HG03457 (cell line): ENCODE results near the gene PCSK2.

Experiments used
- ATAC-seq: cut with Tn5 transposase; IDR thresholded peaks from one replicate; pipeline ENCODE4 v1.9.1; 2021; ENCODE audit warnings: moderate number of reproducible peaks; ENCODE audit not compliant: unreplicated experiment

The PCSK2 gene

DNA sequence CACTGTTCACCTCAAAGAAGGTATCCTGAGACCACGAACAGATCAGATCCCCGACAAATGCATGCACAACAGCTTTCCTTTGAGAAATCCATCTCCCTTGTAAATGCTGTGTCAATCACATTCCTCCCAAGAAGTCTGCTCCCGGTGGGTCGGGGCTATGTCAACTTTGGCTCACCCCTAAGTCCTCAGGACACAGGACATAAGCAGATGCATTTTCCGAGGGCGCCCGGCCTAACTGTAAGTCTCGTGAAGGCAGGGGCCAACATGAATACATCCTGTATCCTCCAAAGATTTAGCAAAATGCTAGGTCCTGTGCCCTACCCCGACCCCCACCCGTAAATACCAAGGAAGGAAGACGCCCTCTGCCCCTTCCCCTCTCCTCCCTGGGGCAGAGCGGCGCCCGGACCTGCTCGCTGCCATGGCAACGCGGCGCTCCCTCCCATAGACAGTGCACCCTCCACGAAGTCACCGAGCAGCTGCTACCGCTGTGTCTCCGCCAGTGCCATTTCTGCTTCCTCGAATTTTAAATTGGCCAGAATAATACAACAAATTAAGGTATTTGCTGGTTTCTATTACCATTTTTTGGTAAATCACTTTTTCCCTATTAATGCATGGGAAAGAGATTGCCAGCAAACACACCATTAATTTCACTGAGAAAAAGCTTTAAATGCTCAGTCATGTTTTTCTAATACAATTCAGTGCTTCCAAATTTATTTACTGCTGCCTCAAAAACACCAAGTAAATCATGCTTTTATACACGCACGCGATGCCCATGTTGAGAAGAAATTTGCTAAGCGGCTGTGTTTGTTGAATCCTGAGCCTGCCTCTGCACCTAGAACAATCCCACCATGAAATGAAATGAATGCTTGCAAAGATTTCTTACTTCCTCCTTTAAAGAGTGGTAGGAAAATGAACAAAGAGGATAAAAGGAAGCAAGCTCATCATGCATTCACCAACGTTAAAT lies 100.6 kb downstream of the PCSK2 start:
- no peak for ATAC-seq

DNA sequence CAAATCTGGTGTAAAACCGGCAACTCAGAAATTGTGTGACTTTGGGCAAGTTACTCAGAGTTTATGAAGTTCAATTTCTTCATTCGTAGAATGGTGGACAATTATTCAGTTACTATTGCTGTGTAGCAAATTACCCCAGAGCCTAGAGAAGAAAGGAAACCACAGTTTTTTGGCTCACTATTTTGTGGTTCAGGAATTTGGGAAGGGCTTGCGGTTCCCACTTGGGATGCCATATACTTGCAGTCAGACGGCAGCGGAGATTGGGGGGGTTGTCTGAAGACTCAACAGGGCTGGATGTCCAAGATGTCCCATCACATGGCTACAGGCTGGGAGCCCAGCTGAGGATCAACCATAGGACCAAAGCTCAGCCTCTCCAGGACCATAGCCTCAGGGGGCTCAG lies 108.1 kb downstream of the PCSK2 start:
- no peak for ATAC-seq

DNA sequence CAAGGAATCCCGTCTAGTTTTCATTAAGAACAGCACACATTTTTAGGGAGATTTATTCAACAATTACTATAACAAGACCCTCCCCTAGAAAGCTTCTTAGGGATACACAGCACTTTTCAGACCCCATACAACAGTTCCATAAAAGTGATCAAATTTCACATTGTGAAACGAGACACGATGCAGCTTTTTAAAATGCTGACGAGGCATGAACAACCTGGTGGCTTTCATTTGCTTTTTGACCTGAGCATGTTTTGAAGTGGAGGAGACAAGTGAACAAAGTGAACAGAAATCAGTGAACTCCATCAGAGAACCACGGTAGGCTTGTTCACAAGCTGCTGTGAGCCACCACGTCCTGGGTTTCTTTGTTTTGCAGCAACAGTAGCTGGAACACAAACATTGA lies 112.2 kb downstream of the PCSK2 start:
- no peak for ATAC-seq

DNA sequence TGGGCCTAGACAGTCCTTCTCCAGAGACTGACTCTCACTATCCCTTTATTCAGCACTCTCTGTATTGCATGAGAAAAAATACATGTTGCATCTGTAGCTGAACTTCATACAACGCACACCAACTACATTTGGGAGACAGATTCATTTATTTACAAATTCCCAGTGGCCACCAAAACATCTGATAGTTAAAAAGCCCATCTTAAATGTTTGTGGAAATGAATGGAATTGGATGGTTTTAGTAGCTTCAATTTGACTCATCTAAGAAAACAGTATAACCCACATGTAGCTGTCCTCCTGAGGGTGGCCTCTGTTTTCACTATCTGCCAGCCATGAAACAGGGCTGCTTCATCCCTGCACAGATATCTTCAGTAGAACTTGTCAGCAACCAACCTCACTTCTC lies 116.3 kb downstream of the PCSK2 start:
- ATAC-seq, result no peak

DNA sequence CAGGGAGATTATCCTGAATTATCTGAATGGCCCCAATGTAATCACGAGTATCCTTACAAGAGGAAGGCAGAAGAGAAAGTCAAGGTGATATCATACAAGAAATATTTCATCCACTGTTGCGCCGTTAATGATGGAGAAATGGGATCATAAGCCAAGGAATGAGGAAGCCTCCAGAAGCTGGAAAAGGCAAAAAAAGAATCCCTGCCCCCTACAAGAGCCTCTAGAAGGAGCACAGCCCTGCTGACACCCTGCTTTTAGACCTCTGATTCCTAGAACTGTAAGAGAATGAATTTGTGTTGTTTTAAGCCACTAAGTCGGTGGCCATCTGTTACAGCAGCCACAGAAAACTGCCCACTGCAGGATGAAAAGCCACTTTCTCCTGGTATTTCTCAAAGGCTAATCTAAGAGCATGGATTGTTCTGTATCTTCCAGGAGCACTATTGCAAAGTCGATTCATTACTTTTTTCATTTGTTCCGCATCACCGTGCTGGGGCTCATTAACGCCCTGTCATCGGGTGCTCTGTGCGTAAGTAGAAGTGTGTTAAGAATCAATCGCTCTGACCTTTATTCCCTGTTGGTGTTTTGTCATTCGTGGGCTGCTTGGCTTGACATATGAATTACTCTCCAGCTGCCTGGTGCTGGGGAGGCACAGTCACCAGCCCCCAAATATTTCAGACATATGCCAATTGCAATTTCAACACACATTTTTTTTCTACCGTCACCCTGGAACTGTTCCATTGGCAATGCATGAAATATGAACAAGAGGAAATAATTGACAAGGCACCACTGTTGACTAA lies 117.0 kb downstream of the PCSK2 start:
- no peak for ATAC-seq

DNA sequence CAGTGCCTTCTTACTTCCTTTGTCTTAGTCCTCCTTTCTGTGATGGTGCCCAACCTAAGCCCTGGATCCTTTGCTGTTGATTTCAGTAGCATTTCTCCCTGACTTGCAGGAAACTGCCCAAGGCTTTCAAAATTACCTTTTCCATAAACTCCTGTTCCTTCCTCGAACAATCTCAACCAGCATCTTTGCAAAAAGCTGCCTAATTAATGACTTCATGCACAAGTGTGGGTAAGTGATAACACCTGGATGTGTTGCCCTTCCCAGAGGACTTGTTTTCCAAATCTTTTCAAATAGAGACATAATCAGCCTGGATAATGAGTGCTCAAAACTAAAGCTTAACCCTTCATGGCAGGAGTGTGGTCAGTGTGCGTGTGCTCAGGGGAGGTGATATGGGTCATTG lies 118.0 kb downstream of the PCSK2 start:
- no peak for ATAC-seq

DNA sequence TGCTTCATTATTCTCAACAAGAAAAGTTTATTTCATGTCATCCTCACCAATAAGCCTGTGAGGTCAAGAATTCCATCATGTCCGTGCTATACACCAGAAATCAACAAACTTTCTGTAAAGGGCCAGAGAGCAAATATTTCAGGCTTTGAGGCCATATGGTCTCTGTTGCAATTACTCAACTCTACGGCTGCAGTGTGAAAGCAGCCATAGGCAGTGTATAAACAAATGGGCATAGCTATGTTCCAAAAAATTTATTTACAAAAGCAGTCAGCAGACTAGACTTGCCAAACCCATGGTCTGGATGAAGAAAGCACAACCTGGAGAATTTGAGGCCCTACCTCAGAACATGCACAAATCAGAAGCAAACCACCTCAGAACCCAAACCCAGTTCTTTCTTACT lies 118.5 kb downstream of the PCSK2 start:
- no peak for ATAC-seq

DNA sequence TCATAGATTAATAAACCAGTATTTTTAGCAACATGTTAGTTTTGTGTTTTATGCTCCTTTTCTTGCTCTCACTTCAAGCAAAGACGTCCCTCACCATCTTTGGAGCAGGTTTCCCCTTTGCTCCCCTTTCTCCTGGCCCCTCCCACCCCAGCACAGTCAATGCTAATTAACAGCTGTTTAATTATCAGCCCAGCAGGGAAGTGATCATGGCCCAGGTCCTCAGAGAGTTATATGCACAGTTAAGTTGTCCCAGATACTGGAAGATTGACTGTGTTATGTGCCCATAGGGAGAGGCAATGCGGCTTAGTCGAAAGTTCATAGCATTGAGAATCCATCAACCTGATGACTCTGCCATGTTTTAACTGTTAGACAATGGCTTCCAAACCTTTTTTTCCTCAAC lies 123.5 kb downstream of the PCSK2 start:
- ATAC-seq, result no peak

DNA sequence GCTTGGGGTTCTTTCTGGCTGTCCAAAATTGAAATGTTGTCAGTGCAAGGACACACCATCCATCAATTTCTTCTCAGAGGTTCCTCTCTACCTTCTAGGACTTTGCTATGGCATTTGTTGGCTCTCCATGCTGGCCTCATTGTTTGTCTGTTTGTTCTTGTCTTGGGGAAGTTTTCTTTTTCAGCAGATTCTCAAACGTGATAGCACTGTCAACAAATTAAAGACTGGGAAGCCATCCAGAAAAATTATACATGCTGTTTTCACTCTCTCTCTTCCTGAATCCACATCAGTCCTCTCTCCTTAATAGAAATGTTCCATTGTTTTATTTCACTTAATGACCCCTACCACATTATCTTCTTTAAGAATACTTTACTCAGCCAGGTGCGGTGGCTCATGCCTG lies 130.4 kb downstream of the PCSK2 start:
- ATAC-seq, result no peak

DNA sequence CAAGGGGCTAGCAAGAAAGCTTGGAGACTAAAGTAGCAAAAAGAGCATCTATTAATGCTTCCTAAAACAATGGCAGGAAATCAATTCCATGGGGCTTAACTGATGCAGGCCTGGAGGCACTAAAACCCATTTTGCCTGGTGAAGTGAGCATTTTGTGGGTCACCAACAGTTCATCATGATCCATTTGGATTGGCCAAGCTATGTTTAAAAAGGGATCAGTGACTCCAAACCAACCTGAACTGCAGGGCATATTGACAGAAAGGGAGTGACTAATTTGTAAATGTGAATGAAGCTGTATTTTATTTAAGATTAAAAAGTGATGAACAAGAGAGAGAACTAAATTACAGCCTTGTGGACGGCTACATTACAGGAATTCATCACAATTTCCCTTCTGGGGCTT lies 132.0 kb downstream of the PCSK2 start:
- no peak for ATAC-seq

DNA sequence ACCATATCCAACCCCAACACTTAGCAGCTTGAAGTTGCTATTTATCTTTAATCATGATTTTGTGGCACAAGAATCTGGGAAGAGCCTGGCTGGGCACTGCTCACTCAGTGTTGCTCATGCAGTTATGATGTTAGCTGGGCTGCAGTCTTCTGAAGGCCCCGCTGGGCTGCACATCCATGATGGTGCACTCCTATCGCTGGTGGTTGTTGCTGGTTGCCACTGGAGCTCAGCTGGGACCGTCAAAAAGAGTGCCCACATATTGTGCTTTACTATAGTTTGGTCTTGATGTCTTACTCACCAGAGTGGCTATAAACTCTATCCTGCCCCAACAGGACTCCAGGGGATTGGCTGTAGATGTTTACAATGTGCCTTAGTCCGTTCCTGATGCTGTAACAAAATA lies 137.8 kb downstream of the PCSK2 start:
- no peak for ATAC-seq

DNA sequence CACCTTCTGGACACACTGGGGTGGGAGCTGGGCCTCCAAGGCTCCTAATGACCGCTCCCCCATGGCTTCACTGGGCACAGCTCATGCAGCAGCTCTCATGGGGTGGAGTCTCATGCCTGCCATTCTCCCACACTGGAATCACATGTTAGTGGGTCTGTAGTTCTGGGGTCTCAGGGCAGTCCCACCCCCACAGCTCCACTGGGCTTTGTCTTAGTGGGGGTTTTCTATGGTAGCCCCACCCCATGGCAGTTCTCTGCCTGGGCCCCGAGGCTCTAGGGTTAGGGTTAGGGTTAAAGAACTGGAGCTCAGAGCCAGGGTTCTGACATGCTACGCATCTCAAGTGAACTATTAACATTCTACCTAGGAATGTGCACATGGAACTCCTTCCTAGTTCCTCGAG lies 139.0 kb downstream of the PCSK2 start:
- ATAC-seq, result no peak

DNA sequence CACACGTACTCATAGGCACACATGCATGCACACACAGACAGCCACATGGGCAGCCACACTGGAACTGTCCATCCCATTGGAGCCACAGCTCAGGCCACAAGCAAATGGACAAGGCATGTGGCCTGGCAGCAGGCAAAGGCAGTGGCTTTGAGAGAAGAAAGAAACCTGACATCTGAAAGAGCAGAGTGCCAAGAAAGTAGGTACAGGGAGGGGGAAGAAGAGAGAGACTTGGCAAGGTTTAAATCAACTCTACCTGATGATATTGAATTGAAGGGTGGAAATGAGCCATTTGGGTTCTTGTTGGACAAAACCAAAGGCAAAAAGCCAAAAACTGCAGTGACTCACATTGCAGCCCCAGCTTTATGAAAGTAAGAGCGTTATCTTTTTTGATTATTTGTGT lies 142.7 kb downstream of the PCSK2 start:
- ATAC-seq, result no peak

DNA sequence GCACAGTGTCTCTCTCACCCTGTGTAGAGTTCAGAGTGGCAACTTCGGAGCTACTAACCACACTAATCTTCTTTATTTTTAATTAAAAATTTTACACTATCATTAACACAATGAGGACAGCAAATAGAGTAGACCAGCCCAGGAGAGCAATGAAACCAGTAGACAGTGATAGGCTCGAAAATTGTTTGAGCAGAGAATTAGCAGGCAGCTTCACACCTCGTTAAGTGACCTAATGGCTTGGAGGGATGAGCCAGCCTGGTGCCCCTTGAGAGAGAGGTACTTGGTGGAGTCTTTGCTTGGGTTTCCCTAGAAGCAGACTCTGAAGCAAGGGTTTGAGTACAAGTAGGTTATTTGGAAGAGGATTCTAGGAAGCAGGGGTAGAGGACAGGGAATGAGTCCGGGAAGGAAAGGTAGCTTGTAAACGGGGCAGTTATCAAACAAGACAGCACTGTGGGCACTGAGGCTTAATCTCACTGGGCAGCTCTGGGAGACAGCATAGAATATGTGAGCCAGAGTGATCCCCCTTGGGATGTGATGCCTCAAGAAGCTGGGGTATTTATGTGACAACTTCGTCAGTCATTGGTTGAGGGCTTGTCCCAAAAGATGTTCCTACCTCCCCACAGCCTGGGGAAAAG lies 146.1 kb downstream of the PCSK2 start:
- no peak for ATAC-seq

DNA sequence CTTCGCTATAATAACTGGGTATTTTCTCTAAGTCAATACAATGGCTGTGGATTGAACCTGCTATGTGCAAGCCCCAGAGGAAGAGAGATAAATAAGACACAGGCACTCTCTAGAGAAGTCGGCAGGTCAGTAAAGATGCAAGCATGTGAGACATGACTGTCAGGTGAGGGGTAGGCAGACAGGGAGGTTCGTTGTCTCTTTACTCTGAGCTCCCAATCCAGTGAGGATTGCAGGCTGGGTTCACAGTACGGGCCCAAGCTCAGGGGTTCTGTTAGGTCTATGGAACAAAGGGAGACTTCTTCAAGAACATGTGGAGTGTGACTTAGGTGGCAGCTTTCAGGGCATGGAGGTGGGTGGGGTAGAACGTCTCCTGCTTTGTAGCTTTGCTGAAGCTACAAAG lies 147.2 kb downstream of the PCSK2 start:
- ATAC-seq, result no peak

DNA sequence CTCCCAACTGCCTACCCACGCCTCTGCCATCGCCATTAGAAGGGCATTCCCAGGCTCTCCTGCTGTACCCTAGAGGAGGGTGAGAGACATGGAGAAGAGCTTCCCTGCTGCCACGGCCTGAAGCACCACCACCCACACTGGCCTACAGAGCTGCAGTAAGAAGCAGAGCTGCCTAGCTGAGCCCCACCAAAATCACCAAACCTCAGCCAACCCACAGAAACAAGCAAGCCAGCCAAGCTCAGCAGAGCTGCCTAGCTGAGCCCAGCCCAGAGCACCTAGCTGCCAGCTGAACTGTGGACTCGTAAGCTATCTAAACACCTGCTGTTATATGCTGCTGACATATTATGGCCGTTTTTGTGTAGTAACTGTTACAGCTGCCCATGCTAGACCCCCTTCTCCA lies 149.2 kb downstream of the PCSK2 start:
- ATAC-seq, result no peak

DNA sequence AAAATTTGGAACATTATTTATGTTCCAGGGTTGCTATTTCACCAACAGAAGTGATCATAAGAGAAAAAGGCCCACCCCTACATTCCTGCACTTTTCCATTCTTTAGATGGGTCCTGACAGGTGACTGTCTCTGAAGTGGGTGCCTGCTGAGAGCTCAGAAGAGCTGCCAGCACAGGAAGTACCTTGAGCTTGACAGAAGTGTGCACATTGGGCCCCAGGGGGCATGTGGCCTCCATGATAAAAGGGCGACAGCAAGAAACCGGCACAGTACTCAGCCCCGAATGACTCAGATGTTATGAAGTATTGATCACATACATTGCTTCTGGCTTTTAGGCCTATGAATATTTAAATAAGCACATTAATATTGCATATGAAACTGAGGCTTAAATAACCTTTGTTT lies 150.4 kb downstream of the PCSK2 start:
- ATAC-seq, result no peak

DNA sequence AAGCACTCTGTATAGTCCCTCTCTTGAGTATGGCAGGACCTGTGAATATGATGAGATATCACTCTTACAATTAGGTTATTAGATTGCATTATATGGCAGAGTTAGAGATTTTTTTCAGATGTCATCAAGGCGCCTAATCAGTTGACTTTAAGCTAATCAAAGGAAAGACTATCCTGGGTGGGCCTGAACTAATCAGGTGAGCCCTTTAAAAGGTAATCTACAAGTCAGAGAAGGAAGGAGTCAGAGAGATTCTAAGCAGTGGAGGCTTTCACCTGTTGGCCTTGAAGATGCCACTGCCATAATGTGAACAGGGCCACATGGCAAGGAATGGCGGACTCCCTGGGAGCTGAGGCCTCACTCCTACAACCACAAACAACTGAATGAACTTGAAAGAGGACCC lies 152.8 kb downstream of the PCSK2 start:
- ATAC-seq, result no peak

DNA sequence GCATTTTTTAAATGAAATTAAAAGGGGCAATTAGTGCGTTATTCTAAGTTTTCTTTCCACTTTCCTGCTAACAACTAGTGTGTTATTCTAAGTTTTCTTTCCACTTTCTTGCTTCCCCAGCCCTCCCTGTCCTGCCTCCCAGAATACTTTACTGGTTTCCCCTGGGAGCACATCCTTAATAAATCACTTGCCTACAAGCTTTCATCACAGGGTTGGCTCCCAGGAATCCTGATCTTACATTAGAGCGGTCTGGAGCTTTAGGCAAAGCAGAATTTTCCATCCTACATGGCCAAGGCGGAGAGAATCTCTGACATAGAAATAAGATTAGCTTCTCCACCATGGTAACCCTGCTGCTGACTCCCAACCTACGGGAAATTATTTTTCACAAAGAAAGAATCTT lies 154.0 kb downstream of the PCSK2 start:
- no peak for ATAC-seq

DNA sequence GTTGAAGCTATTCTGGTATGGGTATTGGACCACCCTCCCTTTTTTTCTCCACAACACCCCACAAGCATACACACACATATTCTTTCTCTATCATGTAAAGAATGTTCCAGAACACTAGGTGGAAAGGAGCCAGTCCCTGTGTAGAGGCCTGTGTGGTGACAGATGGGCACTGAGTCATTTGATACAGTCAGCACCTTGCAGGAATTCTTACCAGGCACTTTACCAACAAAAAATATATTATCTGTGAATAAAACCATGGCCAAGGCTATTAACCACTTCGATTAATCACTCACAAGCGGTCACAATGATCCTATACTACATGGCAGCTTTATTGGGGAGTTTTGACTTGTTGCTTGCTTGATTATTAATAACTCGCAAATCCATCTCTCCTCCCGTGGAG lies 154.9 kb downstream of the PCSK2 start:
- ATAC-seq, result no peak

DNA sequence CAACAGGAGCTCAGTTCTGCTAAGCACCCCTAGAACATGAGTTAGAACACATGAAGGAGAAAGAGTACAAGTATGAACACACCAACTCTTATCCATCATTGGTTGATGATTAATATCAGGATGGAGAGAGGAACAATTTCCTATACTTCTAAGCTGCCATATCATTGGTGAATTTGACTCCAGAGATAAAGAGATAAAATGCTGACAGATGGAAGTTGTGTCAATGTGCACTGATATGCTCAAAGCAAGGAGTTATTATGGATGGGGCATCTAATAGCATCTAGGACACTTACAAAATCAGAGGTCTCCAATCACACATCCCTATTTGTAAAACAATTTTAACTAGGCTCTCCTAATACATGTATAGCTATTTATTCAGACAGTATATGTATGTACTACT lies 159.0 kb downstream of the PCSK2 start:
- ATAC-seq, result no peak

DNA sequence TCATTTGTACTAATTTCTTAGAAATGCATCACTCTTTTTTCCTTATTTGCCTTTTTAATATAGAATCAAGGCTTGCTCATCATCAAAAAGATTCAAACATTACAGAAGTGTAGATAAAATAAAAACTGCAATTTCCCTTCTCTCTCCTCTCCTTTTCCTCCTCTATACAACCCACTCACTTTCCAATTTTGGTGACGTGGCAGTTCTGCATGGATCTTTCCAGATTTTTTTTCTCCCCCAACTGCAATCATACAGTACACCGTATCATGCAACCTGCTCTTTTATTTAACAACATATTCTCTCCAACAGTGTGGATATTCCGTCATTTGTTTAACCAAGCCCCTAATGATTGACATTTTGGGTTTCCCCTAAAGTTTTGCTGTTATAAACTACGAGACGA lies 163.8 kb downstream of the PCSK2 start:
- no peak for ATAC-seq
